ENCODE results near the gene FAM169A.
"Not testable (repeated sequence)": the region's sequence is repeated elsewhere in the genome, so short reads cannot be mapped to it uniquely, and the experiment has no call there.

Gene FAM169A

GRCh38 chr5:74865804-74866595 lies at the start of gene FAM169A:
Gene FAM169A (minus strand): TSS chr5:74866387. CDS start chr5:74841676, 24,711 bp downstream.
- DNase-seq, result no peak

- no peak for DNase-seq
These were observed 49.3 kb upstream of the FAM169A start for GRCh38 chr5:74915488-74915887.

- DNase-seq, result not testable (repeated sequence)
These were observed 45.2 kb upstream of the FAM169A start for GRCh38 chr5:74911421-74911820.

GRCh38 chr5:74909888-74910287 lies 43.7 kb upstream of the FAM169A start:
- not testable (repeated sequence) for DNase-seq

- DNase-seq, result not testable (repeated sequence)
These were observed 42.0 kb upstream of the FAM169A start for GRCh38 chr5:74908237-74908636.

GRCh38 chr5:74904713-74905112 lies 38.5 kb upstream of the FAM169A start:
- not testable (repeated sequence) for DNase-seq

GRCh38 chr5:74903165-74903787 lies 37.1 kb upstream of the FAM169A start:
- no peak for DNase-seq

GRCh38 chr5:74897049-74897448 lies 30.9 kb upstream of the FAM169A start:
- no peak for DNase-seq

GRCh38 chr5:74895906-74896305 lies 29.7 kb upstream of the FAM169A start:
- peak; percentile 98 for DNase-seq

DNA sequence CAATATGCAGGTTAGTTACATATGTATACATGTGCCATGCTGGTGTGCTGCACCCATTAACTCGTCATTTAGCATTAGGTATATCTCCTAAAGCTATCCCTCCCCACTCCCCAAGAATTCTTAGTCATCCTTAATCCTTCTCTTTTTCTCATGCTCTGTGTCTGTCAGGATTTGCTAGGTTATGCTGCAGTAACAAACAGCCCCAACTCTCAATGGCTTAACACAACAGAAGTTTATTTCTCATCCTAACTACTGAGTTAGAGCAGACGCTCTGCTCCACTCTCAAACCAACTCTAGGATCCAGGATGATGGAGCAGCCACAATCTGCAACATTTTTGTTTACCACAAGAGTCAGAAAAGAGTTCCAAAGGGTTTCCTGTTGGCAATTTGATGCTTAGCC lies 28.2 kb upstream of the FAM169A start:
- no peak for DNase-seq

GRCh38 chr5:74892921-74893320 lies 26.7 kb upstream of the FAM169A start:
- no peak for DNase-seq

DNA sequence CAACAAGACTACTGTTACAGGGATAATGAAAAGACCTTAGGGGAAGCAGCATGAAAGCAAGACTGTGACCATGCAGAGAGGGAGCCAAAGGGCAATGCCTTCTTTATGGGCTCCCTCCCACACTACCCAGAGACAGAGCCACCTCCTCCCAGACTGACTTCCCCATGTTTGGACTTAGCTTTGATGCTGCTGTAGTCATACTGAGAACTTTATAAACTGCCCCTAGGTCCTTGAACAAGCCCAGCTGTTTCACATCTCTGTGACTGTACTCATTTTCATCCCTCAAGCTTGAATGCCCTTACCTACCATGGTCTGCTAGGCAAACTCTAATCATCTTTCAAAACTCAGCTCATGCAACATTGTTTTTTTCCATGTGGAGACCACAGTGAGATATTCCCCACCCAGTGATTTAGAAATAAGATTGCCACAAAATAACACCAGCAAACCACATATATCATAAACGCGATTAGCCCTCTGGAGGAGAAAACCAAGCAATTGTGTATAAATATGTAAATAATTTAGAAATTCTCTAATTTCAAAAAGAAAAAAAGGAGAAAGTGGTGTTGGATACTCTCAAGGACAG lies 23.4 kb upstream of the FAM169A start:
- no peak for DNase-seq

GRCh38 chr5:74888117-74888516 lies 21.9 kb upstream of the FAM169A start:
- DNase-seq, result no peak

- peak; percentile 29 for DNase-seq
These were observed 19.0 kb upstream of the FAM169A start for GRCh38 chr5:74885170-74885569.

DNA sequence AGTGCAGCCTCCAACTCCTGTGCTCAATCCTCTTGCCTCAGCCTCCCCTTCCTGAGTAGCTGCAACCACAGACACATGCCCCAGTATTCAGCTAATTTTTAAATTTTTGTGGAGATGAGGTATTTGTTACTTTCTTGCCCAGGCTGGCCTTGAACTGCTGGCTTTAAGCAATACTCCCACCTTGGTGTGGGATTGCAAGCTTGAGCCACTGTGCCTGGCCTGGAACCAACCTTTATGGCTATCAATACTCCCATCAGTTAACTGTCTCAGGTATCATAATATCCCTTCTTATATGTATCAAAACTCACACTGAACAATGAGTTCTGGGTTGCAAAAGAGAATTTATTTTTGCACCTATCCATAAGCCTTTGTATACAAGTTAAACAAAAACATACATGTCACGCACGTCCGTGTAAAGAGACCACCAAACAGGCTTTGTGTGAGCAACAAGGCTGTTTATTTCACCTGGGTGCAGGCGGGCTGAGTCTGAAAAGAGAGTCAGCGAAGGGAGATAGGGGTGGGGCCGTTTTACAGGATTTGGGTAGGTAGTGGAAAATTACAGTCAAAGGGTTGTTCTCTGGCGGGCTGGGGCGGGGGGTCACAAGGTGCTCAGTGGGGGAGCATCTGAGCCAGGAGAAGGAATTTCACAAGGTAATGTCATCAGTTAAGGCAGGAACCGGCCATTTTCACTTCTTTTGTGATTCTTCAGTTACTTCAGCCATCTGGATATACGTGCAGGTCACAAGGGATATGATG lies 16.4 kb upstream of the FAM169A start:
- not testable (repeated sequence) for DNase-seq

- DNase-seq, result peak; percentile 22
These were observed 11.6 kb upstream of the FAM169A start for GRCh38 chr5:74877624-74878304.

DNA sequence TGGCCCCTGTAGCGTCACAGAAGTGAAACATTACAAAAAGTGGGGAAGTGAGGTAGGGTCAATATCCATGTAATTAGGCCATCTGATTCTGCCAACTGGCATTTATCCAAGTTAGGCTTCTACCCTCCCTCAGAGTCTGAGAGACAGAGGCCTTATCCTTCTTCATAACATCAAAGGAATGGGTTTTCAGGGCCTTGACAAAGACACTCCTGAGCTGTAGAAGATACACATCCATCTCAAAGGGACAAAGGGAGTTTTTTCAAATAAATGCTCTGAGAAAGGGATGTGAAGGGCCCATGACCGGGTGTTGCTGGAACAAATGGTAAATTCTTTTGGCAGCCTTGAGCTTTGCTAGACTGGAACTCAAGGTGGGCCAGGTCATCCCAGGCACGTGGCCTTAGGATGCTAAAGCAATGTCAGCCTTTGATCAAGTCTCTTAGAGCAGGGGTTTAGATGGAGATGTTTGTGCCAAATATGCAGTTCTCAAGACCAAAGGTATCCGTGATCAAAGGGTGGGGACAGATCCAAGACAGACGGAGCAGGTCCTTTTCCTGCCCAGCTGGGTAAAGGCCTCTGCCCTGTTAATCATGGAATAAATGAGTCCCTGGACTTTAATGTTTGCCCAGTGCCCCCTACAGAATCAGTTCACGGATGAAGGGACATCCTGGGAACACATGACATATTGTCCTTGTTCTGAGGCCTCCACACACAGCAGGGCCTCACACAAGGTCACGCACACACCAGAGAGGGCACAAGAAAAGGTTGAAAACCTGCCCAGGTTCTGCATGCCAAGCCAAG lies 10.0 kb upstream of the FAM169A start:
- no peak for DNase-seq

DNA sequence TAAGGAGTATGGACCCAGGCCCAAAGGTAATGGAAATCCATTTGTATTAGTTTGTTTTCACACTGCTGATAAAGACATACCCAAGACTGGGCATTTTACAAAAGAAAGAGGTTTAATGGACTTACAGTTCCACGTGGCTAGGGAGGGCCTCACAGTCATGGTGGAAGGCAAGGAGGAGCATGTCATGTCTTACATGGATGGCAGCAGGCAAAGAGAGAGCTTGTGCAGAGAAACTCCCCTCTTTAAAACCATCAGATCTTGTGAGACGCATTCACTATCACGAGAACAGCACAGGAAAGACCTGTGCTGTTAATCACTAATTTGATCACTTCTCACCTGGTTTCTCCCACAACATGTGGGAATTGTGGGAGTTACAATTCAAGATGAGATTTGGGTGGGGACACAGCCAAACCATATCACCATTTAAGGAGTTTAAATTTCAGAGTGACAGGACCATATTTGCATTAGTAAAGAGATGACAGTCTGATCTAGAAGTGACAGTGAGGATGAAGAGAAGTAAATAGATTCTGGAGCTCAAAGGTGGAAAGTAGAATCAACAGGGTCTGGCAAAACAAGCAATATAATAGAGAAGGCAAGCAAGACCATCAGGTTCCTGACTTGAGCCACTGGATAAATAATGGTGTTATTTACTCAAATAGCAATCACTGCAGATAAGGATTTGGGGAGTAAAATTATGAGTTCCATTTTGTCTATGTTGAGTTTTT lies 7.5 kb upstream of the FAM169A start:
- DNase-seq, result no peak

DNA sequence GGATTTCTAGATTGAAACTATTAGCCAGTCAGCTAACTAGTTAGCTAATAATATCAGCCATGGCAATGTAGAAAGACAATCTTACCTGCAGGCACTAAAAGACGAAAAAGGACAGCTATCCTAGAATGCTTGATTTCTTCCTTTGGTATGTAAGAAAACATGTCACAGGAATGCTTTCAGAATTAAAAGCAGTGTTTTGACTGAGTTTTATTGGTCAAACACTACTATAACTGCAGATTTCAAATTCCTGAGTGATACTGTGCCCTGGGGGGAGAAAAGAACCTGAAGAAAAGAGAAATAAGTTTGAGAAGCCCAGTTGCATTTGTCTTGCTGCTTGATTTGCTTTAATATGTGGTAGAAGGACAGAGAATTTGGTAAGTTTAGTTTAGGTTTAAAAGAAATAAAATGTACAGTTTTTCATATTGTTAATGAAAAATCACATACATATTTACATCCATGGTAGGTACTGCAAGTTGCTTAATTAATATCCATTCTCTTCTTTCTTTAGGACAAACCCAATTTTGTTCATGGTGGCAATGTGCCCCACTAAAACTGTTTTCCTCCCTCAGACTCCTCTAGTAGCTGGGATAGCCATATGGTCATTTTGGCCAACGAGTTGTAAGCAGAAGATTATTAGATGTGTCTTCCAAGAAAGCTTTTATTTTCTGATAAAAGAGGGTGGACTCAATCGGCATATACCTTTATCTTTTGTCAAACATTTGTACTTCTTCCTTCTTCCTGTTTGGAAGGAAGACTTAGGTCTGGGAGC lies 4.3 kb upstream of the FAM169A start:
- no peak for DNase-seq

GRCh38 chr5:74869414-74869813 lies 3.2 kb upstream of the FAM169A start:
- DNase-seq, result not testable (repeated sequence)
